Suprapubic skin (tissue), 3 donors: ENCODE measurements around the gene FNBP1.

Source experiments
- POLR2A ChIP-seq, 2 donors: fragments of 450-650 bp; IDR thresholded peaks; one replicate each; pipeline ENCODE4 v1.6.1; 2017; ENCODE audit warnings: antibody characterized with exemption in 2 of 2, mild to moderate bottlenecking in 2 of 2, moderate library complexity in 2 of 2
- TF ChIP-seq, protein P1 (sequence below), 2 donors: fragments of 200-600 bp in 1 of 2; fragments of 450-650 bp in 1 of 2; sonication (generic) in 1 of 2; IDR thresholded peaks; one replicate each; pipeline ENCODE4 v1.5.1; 2016 to 2019; ENCODE audit warnings: antibody characterized with exemption in 2 of 2, mild to moderate bottlenecking in 1 of 2, moderate library complexity in 1 of 2

DNA sequence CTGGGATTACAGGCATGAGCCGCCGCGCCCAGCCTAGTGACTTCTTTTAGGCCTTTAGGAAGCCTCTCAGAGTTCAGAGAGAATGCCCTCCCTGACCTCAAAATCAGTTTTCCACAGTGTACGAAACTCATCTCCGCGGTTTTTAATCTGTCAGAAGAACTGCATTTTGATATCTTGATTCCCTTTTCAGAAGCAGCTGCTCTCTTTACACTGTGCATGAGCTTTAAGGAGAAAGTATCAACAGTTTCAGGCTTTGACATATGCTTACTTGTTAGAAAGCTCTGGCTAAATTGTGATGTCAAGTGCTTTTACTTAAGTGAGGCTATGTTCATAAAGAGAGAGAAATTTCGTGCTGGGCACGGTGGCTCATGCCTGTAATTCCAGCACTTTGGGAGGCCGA, 133.1 kb downstream of the FNBP1 start:
- TF ChIP-seq, protein P1, sequence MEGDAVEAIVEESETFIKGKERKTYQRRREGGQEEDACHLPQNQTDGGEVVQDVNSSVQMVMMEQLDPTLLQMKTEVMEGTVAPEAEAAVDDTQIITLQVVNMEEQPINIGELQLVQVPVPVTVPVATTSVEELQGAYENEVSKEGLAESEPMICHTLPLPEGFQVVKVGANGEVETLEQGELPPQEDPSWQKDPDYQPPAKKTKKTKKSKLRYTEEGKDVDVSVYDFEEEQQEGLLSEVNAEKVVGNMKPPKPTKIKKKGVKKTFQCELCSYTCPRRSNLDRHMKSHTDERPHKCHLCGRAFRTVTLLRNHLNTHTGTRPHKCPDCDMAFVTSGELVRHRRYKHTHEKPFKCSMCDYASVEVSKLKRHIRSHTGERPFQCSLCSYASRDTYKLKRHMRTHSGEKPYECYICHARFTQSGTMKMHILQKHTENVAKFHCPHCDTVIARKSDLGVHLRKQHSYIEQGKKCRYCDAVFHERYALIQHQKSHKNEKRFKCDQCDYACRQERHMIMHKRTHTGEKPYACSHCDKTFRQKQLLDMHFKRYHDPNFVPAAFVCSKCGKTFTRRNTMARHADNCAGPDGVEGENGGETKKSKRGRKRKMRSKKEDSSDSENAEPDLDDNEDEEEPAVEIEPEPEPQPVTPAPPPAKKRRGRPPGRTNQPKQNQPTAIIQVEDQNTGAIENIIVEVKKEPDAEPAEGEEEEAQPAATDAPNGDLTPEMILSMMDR (IDR thresholded peaks at IDR 0.05) = no peak
- no peak for TF ChIP-seq POLR2A (IDR thresholded peaks at IDR 0.05)
